ENCODE measurements around the gene P2RX5.
"Not testable (repeated sequence)": the region's sequence is repeated elsewhere in the genome, so short reads cannot be mapped to it uniquely, and the experiment has no call there.

The P2RX5 gene

DNA sequence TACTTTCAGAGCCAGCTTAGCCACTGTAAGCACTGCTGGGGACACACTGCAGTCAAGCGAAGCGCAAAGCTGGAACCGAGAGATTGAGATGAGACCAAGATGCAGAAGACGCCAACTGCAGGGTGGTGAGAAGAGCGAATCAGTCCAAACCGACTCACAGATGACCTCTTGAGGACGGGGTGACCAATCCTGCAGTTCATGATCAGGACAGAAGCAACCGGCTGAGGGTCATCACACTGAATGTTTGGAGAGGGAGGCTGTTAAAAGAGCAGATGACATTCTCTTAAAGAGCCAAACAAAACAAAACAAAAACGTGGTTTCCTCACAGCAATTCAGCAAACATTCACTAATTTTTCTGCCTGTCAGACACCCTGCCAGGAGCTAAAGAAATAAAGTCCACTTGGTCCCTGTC lies 36.3 kb upstream of the P2RX5 start:
- Histone ChIP-seq H3K14ac (ENCODE audit: low read length) (no peak overlapping the region), H3K23ac (ENCODE audit: low read depth, low read length, poor library complexity) (no peak overlapping the region), H2AFZ (ENCODE audit: low read length) (peak overlapping the region; percentile 74), H3K27ac (replicated peaks; ENCODE audit: low read length) (no peak overlapping the region), H3K9me3 (replicated peaks in 1 of 2; ENCODE audit: control insufficient read depth in 2 of 2, insufficient read depth in 1 of 2, low read depth in 1 of 2, low read length in 2 of 2) (no peaks in the 10 kb centered on the region), H3K79me1 (ENCODE audit: low read depth, low read length) (peaks cover 3% of the 10 kb centered on the region), H2BK120ac (ENCODE audit: low read depth, low read length) (peak overlapping the region; percentile 64), H3K18ac (ENCODE audit: low read length) (no peak overlapping the region), H2BK15ac (ENCODE audit: low read length) (no peak overlapping the region), H2AK5ac (ENCODE audit: low read depth, low read length) (no peak overlapping the region), H3K4me2 (ENCODE audit: insufficient read depth, low read length, poor library complexity, severe bottlenecking) (no peak overlapping the region), H3K27me3 (ENCODE audit: control insufficient read depth in 3 of 3, insufficient read depth in 3 of 3, low read depth in 1 of 3, low read length in 3 of 3) (no peaks in the 10 kb centered on the region), H2BK12ac (ENCODE audit: low read length) (no peak overlapping the region), H3K9ac (ENCODE audit: low read depth, low read length, poor library complexity) (peak overlapping the region; percentile 34), H3K36me3 (replicated peaks in 1 of 2; ENCODE audit: control insufficient read depth in 2 of 2, insufficient read depth in 2 of 2, low read length in 2 of 2) (peaks cover 9 to 16% of the 10 kb centered on the region in 2 donors), H3K4ac (ENCODE audit: low read length) (no peak overlapping the region), H3K4me1 (ENCODE audit: control insufficient read depth in 2 of 2, insufficient read depth in 1 of 2, low read depth in 1 of 2, low read length in 2 of 2) (peaks cover 4 to 6% of the 10 kb centered on the region in 2 donors), H4K8ac (ENCODE audit: low read depth, low read length) (no peak overlapping the region), H3K4me3 (ENCODE audit: low read length in 2 of 2) (no peak overlapping the region), H2BK5ac (ENCODE audit: low read length) (no peak overlapping the region), H4K91ac (ENCODE audit: low read depth, low read length, poor library complexity) (no peak overlapping the region)
- WGBS, 2 donors (ENCODE audit: extremely low coverage in 2 of 2, insufficient read length in 2 of 2, insufficient replicate concordance in 1 of 2): no CpG with 5 or more reads among the region's 9 CpGs
- no peak for DNase-seq (ENCODE audit: low spot score)

DNA sequence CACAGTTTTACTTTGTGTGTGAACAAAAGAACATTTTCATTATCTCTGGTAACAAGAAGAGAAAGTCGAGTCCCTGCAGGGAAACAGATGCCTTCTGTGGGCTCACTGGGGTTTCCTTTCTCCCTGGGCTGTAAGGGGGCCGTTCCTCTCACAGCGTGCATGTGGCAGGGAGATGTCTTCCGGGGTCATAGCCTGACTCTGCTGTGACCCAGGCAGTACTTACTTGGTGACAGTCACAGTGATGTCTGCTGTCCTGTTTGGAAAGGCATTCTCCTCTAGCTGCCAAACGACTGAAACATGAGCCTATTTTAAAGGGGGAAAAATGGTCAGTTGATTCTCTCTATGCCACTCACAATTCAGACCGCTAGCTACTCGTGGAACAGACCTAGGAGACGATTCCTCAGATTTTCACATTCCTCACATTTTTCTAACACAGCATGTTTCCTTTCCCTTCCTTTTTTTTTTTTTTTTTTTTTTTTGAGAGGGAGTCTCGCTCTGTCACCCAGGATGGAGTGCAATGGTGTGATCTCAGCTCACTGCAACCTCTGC lies 35.0 kb upstream of the P2RX5 start:
- Histone ChIP-seq H3K23ac (ENCODE audit: low read depth, low read length, poor library complexity) (no peak overlapping the region), H3K27ac (replicated peaks; ENCODE audit: low read length) (peak overlapping the region; percentile 1), H2BK12ac (ENCODE audit: low read length) (no peak overlapping the region), H3K4ac (ENCODE audit: low read length) (no peak overlapping the region), H3K27me3 (ENCODE audit: control insufficient read depth in 3 of 3, insufficient read depth in 3 of 3, low read depth in 1 of 3, low read length in 3 of 3) (no peaks in the 10 kb centered on the region), H3K9me3 (replicated peaks in 1 of 2; ENCODE audit: control insufficient read depth in 2 of 2, insufficient read depth in 1 of 2, low read depth in 1 of 2, low read length in 2 of 2) (no peaks in the 10 kb centered on the region), H3K4me1 (ENCODE audit: control insufficient read depth in 2 of 2, insufficient read depth in 1 of 2, low read depth in 1 of 2, low read length in 2 of 2) (peaks cover 4 to 6% of the 10 kb centered on the region in 2 donors), H4K8ac (ENCODE audit: low read depth, low read length) (no peak overlapping the region), H4K91ac (ENCODE audit: low read depth, low read length, poor library complexity) (no peak overlapping the region), H3K36me3 (replicated peaks in 1 of 2; ENCODE audit: control insufficient read depth in 2 of 2, insufficient read depth in 2 of 2, low read length in 2 of 2) (peaks cover 11 to 28% of the 10 kb centered on the region in 2 donors), H3K4me3 (ENCODE audit: low read length in 2 of 2) (no peak overlapping the region), H2BK5ac (ENCODE audit: low read length) (no peak overlapping the region), H3K9ac (ENCODE audit: low read depth, low read length, poor library complexity) (no peak overlapping the region), H3K18ac (ENCODE audit: low read length) (peak overlapping the region; percentile 2), H2AFZ (ENCODE audit: low read length) (peak overlapping the region; percentile 21), H3K79me1 (ENCODE audit: low read depth, low read length) (peaks cover 3% of the 10 kb centered on the region), H2AK5ac (ENCODE audit: low read depth, low read length) (no peak overlapping the region), H2BK120ac (ENCODE audit: low read depth, low read length) (no peak overlapping the region), H3K4me2 (ENCODE audit: insufficient read depth, low read length, poor library complexity, severe bottlenecking) (no peak overlapping the region), H3K14ac (ENCODE audit: low read length) (no peak overlapping the region), H2BK15ac (ENCODE audit: low read length) (no peak overlapping the region)
- DNase-seq (ENCODE audit: low spot score): no peak
- no CpG with 5 or more reads among the region's 9 CpGs for WGBS, 2 donors (ENCODE audit: extremely low coverage in 2 of 2, insufficient read length in 2 of 2, insufficient replicate concordance in 1 of 2)

DNA sequence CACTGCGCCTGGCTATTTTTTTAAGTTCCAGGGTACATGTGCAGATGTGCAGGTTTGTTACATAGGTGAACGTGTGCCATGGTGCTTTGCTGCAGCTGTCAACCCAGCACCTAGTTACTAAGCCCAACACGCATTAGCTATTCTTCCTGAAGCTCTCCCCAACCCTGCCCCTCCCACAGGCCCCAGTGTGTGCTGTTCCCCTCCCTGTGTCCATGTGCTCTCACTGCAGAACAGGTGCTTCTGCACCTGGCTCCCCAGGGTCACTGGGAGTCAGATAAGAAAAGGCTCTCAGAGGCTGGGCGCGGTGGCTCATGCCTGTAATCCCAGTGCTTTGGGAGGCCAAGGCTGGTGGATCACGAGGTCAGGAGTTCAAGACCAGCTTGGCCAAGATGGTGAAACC lies 33.9 kb upstream of the P2RX5 start:
- no peaks in the 10 kb centered on the region for H3K9me3 ChIP-seq (replicated peaks in 1 of 2; ENCODE audit: control insufficient read depth in 2 of 2, insufficient read depth in 1 of 2, low read depth in 1 of 2, low read length in 2 of 2)
- DNase-seq (ENCODE audit: low spot score): no peak
- H3K4me2 ChIP-seq (ENCODE audit: insufficient read depth, low read length, poor library complexity, severe bottlenecking): no peak overlapping the region
- no peak overlapping the region for H2AK5ac ChIP-seq (ENCODE audit: low read depth, low read length)
- H2BK5ac ChIP-seq (ENCODE audit: low read length): no peak overlapping the region
- no peak overlapping the region for H4K91ac ChIP-seq (ENCODE audit: low read depth, low read length, poor library complexity)
- no peak overlapping the region for H3K23ac ChIP-seq (ENCODE audit: low read depth, low read length, poor library complexity)
- peaks cover 9 to 10% of the 10 kb centered on the region in 2 donors for H3K4me1 ChIP-seq (ENCODE audit: control insufficient read depth in 2 of 2, insufficient read depth in 1 of 2, low read depth in 1 of 2, low read length in 2 of 2)
- peak overlapping the region; percentile 12 for H3K9ac ChIP-seq (ENCODE audit: low read depth, low read length, poor library complexity)
- WGBS, 2 donors (ENCODE audit: extremely low coverage in 2 of 2, insufficient read length in 2 of 2, insufficient replicate concordance in 1 of 2): no CpG with 5 or more reads among the region's 6 CpGs
- H2BK120ac ChIP-seq (ENCODE audit: low read depth, low read length): no peak overlapping the region
- no peak overlapping the region for H3K4ac ChIP-seq (ENCODE audit: low read length)
- no peak overlapping the region for H4K8ac ChIP-seq (ENCODE audit: low read depth, low read length)
- no peak overlapping the region for H2AFZ ChIP-seq (ENCODE audit: low read length)
- H2BK12ac ChIP-seq (ENCODE audit: low read length): no peak overlapping the region
- H3K18ac ChIP-seq (ENCODE audit: low read length): no peak overlapping the region
- H3K27ac ChIP-seq (replicated peaks; ENCODE audit: low read length): no peak overlapping the region
- H3K14ac ChIP-seq (ENCODE audit: low read length): peak overlapping the region; percentile 44
- no peak overlapping the region for H3K4me3 ChIP-seq (ENCODE audit: low read length in 2 of 2)
- H3K27me3 ChIP-seq (ENCODE audit: control insufficient read depth in 3 of 3, insufficient read depth in 3 of 3, low read depth in 1 of 3, low read length in 3 of 3): no peaks in the 10 kb centered on the region
- H2BK15ac ChIP-seq (ENCODE audit: low read length): no peak overlapping the region
- H3K36me3 ChIP-seq (replicated peaks in 1 of 2; ENCODE audit: control insufficient read depth in 2 of 2, insufficient read depth in 2 of 2, low read length in 2 of 2): peaks cover 19 to 38% of the 10 kb centered on the region in 2 donors
- peaks cover 3% of the 10 kb centered on the region for H3K79me1 ChIP-seq (ENCODE audit: low read depth, low read length)

DNA sequence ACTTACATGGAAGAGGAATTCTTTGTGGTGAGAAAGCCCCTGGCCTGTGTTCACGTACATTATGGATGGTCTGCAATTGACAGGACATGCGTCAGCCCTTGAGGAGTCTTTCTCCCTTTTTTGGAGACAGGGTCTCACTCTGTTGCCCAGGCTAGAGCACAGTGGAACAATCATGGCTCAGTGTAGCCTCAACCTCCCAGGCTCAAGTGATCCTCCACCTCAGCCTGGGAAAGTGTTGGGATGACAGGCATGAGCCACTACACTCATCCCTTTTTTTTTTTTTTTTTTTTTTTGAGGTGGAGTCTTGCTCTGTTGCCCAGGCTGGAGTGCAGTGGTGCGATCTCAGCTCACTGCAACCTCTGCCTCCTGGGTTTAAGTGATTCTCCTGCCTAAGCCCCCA lies 32.1 kb upstream of the P2RX5 start:
- not testable (repeated sequence) for H2BK12ac ChIP-seq (ENCODE audit: low read length); H3K18ac ChIP-seq (ENCODE audit: low read length); H2BK120ac ChIP-seq (ENCODE audit: low read depth, low read length); DNase-seq (ENCODE audit: low spot score); H3K23ac ChIP-seq (ENCODE audit: low read depth, low read length, poor library complexity); H3K4me2 ChIP-seq (ENCODE audit: insufficient read depth, low read length, poor library complexity, severe bottlenecking); H2BK5ac ChIP-seq (ENCODE audit: low read length); H3K4ac ChIP-seq (ENCODE audit: low read length); H2BK15ac ChIP-seq (ENCODE audit: low read length); H3K4me3 ChIP-seq (ENCODE audit: low read length in 2 of 2); H3K9ac ChIP-seq (ENCODE audit: low read depth, low read length, poor library complexity); H4K8ac ChIP-seq (ENCODE audit: low read depth, low read length); H3K14ac ChIP-seq (ENCODE audit: low read length); H2AFZ ChIP-seq (ENCODE audit: low read length); H2AK5ac ChIP-seq (ENCODE audit: low read depth, low read length); H3K9me3 ChIP-seq (replicated peaks in 1 of 2; ENCODE audit: control insufficient read depth in 2 of 2, insufficient read depth in 1 of 2, low read depth in 1 of 2, low read length in 2 of 2); H3K27me3 ChIP-seq (ENCODE audit: control insufficient read depth in 3 of 3, insufficient read depth in 3 of 3, low read depth in 1 of 3, low read length in 3 of 3); H3K27ac ChIP-seq (replicated peaks; ENCODE audit: low read length); H4K91ac ChIP-seq (ENCODE audit: low read depth, low read length, poor library complexity)
- Histone ChIP-seq H3K36me3 (replicated peaks in 1 of 2; ENCODE audit: control insufficient read depth in 2 of 2, insufficient read depth in 2 of 2, low read length in 2 of 2) (peaks cover 19 to 39% of the 10 kb centered on the region in 2 donors), H3K4me1 (ENCODE audit: control insufficient read depth in 2 of 2, insufficient read depth in 1 of 2, low read depth in 1 of 2, low read length in 2 of 2) (peaks cover 12 to 14% of the 10 kb centered on the region in 2 donors), H3K79me1 (ENCODE audit: low read depth, low read length) (peaks cover 10% of the 10 kb centered on the region)
- no CpG with 5 or more reads among the region's 3 CpGs for WGBS, 2 donors (ENCODE audit: extremely low coverage in 2 of 2, insufficient read length in 2 of 2, insufficient replicate concordance in 1 of 2)

Data from neuronal stem cell (in vitro differentiated cells).